Vagina (tissue), 2 donors: ENCODE data around the gene NSG1.

Experiments used
- POLR2A ChIP-seq, 2 donors: fragments of 450-650 bp; IDR thresholded peaks; one replicate each; pipeline ENCODE4 v1.6.1; 2017; ENCODE audit warnings: antibody characterized with exemption in 2 of 2, mild to moderate bottlenecking in 2 of 2, moderate library complexity in 2 of 2
- POLR2AphosphoS5 ChIP-seq, 2 donors: sonication (generic); formaldehyde crosslinking; IDR thresholded peaks; one replicate each; pipeline ENCODE4 v1.9.0; 2017; ENCODE audit warnings: antibody characterized with exemption in 2 of 2, mild to moderate bottlenecking in 2 of 2, low read depth in 1 of 2; ENCODE audit not compliant: insufficient read depth in 1 of 2
- TF ChIP-seq, protein P1 (sequence below), 3 experiments: fragments of 450-650 bp in 2 of 3; fragments of 200-600 bp in 1 of 3; sonication (generic) in 1 of 3; IDR thresholded peaks; one replicate each; pipeline ENCODE4 v1.5.1; 2017 to 2019; ENCODE audit warnings: antibody characterized with exemption in 3 of 3, mild to moderate bottlenecking in 2 of 3, moderate library complexity in 2 of 3

DNA sequence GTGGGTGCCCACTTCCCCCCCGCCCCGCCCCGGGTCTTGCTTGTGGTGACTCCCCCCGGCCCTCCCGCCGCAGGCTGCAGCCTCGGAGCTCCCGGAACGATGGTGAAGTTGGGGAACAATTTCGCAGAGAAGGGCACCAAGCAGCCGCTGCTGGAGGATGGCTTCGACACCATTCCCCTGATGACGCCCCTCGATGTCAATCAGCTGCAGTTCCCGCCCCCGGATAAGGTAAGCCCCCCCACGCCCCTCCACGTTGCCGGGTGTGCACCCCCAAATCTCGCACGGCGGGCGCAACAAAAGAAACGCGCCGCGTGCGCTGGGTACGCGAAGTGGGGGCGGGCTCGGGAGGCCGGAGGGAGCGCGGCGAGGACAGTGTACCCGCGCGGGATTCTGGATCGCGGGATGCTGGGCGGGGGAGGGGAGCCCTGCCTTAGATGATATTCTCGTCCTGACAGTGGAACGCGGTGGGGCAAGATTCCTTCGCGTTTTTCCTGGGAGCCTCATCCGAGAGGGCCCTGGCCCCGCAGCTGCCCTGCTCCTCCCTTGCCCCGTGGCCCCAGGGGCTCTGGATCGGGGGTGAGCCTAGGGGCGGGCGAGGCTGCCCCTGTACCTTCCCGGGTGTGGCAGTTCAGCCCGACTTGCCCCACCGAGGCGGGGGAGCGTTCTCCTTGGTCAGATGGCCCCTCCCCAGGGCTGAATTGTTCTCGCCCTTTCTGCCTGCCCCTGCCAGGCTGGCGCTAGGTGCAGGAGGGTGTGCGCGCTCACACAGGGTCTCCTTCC lies 819 bp downstream of the NSG1 start:
- TF ChIP-seq, protein P1, sequence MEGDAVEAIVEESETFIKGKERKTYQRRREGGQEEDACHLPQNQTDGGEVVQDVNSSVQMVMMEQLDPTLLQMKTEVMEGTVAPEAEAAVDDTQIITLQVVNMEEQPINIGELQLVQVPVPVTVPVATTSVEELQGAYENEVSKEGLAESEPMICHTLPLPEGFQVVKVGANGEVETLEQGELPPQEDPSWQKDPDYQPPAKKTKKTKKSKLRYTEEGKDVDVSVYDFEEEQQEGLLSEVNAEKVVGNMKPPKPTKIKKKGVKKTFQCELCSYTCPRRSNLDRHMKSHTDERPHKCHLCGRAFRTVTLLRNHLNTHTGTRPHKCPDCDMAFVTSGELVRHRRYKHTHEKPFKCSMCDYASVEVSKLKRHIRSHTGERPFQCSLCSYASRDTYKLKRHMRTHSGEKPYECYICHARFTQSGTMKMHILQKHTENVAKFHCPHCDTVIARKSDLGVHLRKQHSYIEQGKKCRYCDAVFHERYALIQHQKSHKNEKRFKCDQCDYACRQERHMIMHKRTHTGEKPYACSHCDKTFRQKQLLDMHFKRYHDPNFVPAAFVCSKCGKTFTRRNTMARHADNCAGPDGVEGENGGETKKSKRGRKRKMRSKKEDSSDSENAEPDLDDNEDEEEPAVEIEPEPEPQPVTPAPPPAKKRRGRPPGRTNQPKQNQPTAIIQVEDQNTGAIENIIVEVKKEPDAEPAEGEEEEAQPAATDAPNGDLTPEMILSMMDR (IDR thresholded peaks at IDR 0.05) = no peak
- TF ChIP-seq POLR2A (IDR thresholded peaks at IDR 0.05) (no peak), POLR2AphosphoS5 (IDR thresholded peaks at IDR 0.05; ENCODE audit: insufficient read depth in 1 of 2, low read depth in 1 of 2) (no peak)
